SH-SY5Y (cell line): ENCODE results near the gene PLEKHG4.

Experiments used
- GATA2 ChIP-seq: IDR thresholded peaks from 2 replicates; pipeline ENCODE4 v1.6.1; 2011; ENCODE audit warnings: mild to moderate bottlenecking, low read depth, low read length
- GATA3 ChIP-seq: IDR thresholded peaks from 2 replicates; pipeline ENCODE4 v1.6.1; 2011; ENCODE audit warnings: low read depth, mild to moderate bottlenecking, low read length, moderate library complexity

The PLEKHG4 gene

GRCh38 chr16:67270931-67271338 is 8.4 kb upstream of the PLEKHG4 start:
- no peak for TF ChIP-seq GATA3
- TF ChIP-seq GATA2: no peak

- TF ChIP-seq GATA3 (no peak), GATA2 (no peak)
These were observed 7.9 kb upstream of the PLEKHG4 start for GRCh38 chr16:67271446-67271845.

GRCh38 chr16:67275321-67275720 is 4.0 kb upstream of the PLEKHG4 start:
- TF ChIP-seq GATA2 (no peak), GATA3 (no peak)

- no peak for TF ChIP-seq GATA3
- TF ChIP-seq GATA2: no peak
These were observed 1.9 kb upstream of the PLEKHG4 start for GRCh38 chr16:67277294-67277998.

- no peak for TF ChIP-seq GATA2
- TF ChIP-seq GATA3: no peak
These were observed 1.1 kb upstream of the PLEKHG4 start for GRCh38 chr16:67277999-67278772.

- no peak for TF ChIP-seq GATA2
- TF ChIP-seq GATA3: no peak
These were observed 498 bp upstream of the PLEKHG4 start for GRCh38 chr16:67278773-67279295.

- no peak for TF ChIP-seq GATA2
- TF ChIP-seq GATA3: no peak
These were observed 1.0 kb downstream of the PLEKHG4 start for GRCh38 chr16:67280090-67281015.

GRCh38 chr16:67281536-67282446 is 2.5 kb downstream of the PLEKHG4 start:
- no peak for TF ChIP-seq GATA3
- no peak for TF ChIP-seq GATA2

- no peak for TF ChIP-seq GATA3
- TF ChIP-seq GATA2: no peak
These were observed 3.1 kb downstream of the PLEKHG4 start for GRCh38 chr16:67282447-67282805.

GRCh38 chr16:67283039-67283825 is 3.9 kb downstream of the PLEKHG4 start:
- TF ChIP-seq GATA2: no peak
- no peak for TF ChIP-seq GATA3

GRCh38 chr16:67283826-67284555 is 4.7 kb downstream of the PLEKHG4 start:
- TF ChIP-seq GATA3: no peak
- TF ChIP-seq GATA2: no peak
